Activated CD8-positive, alpha-beta memory T cell treated with anti-CD3 and anti-CD28 coated beads, Interleukin-2, amount 50 U/mL, for 1 hour (primary cell): ENCODE measurements around the gene KCNH1.
"Not testable (repeated sequence)": the region's sequence is repeated elsewhere in the genome, so short reads cannot be mapped to it uniquely, and the experiment has no call there.

Experiments
- DNase-seq: peaks from one replicate; pipeline ENCODE4 v3.0.0-alpha.2; 2020; ENCODE audit errors: extremely low read depth

Gene KCNH1

GRCh38 chr1:211011128-211011527, 122.8 kb downstream of the KCNH1 start:
- not testable (repeated sequence) for DNase-seq

GRCh38 chr1:211009944-211010343, 124.0 kb downstream of the KCNH1 start:
- DNase-seq, result no peak

- no peak for DNase-seq
These were observed 126.1 kb downstream of the KCNH1 start for GRCh38 chr1:211007830-211008229.

- not testable (repeated sequence) for DNase-seq
These were observed 138.0 kb downstream of the KCNH1 start for GRCh38 chr1:210995931-210996330.

GRCh38 chr1:210992837-210993236, 141.1 kb downstream of the KCNH1 start:
- no peak for DNase-seq

- no peak for DNase-seq
These were observed 144.0 kb downstream of the KCNH1 start for GRCh38 chr1:210989905-210990304.

GRCh38 chr1:210981490-210981889, 152.5 kb downstream of the KCNH1 start:
- no peak for DNase-seq

- DNase-seq, result no peak
These were observed 153.9 kb downstream of the KCNH1 start for GRCh38 chr1:210980082-210980481.

GRCh38 chr1:210978974-210979354, 155.0 kb downstream of the KCNH1 start:
- DNase-seq, result no peak

- DNase-seq, result no peak
These were observed 155.5 kb downstream of the KCNH1 start for GRCh38 chr1:210978316-210978973.

GRCh38 chr1:210951279-210951678, 182.7 kb downstream of the KCNH1 start:
- DNase-seq, result no peak

- DNase-seq, result not testable (repeated sequence)
These were observed 183.9 kb downstream of the KCNH1 start for GRCh38 chr1:210949940-210950546.

- no peak for DNase-seq
These were observed 184.5 kb downstream of the KCNH1 start for GRCh38 chr1:210949489-210949888.

- DNase-seq, result no peak
These were observed 184.9 kb downstream of the KCNH1 start for GRCh38 chr1:210949039-210949438.

GRCh38 chr1:210944252-210944651, 189.7 kb downstream of the KCNH1 start:
- DNase-seq, result no peak

GRCh38 chr1:210942513-210942912, 191.4 kb downstream of the KCNH1 start:
- no peak for DNase-seq

- no peak for DNase-seq
These were observed 193.8 kb downstream of the KCNH1 start for GRCh38 chr1:210940081-210940617.

GRCh38 chr1:210938416-210938925, 195.5 kb downstream of the KCNH1 start:
- no peak for DNase-seq

GRCh38 chr1:210937846-210938245, 196.1 kb downstream of the KCNH1 start:
- no peak for DNase-seq

- DNase-seq, result no peak
These were observed 198.0 kb downstream of the KCNH1 start for GRCh38 chr1:210935905-210936304.

- DNase-seq, result no peak
These were observed 201.8 kb downstream of the KCNH1 start for GRCh38 chr1:210932104-210932503.

GRCh38 chr1:210922666-210923065, 211.3 kb downstream of the KCNH1 start:
- no peak for DNase-seq
